ENCODE results near the gene PARD3B.

The PARD3B gene

GRCh38 chr2:205593891-205594290 lies 1048.6 kb downstream of the PARD3B start:
- DNase-seq, result no peak

- no peak for DNase-seq
Observed at GRCh38 chr2:205596581-205596980, 1051.3 kb downstream of the PARD3B start.

- no peak for DNase-seq
Observed at GRCh38 chr2:205605638-205606304, 1060.5 kb downstream of the PARD3B start.

- DNase-seq, result no peak
Observed at GRCh38 chr2:205607146-205607545, 1061.9 kb downstream of the PARD3B start.

- DNase-seq, result no peak
Observed at GRCh38 chr2:205609113-205609512, 1063.8 kb downstream of the PARD3B start.

GRCh38 chr2:205610437-205610836 lies 1065.2 kb downstream of the PARD3B start:
- no peak for DNase-seq

GRCh38 chr2:205612636-205613035 lies 1067.4 kb downstream of the PARD3B start:
- peak; percentile 75 for DNase-seq

- DNase-seq, result no peak
Observed at GRCh38 chr2:205613970-205614559, 1068.8 kb downstream of the PARD3B start.

- DNase-seq, result no peak
Observed at GRCh38 chr2:205614965-205615364, 1069.7 kb downstream of the PARD3B start.

GRCh38 chr2:205617905-205618304 lies 1072.6 kb downstream of the PARD3B start:
- DNase-seq, result no peak

GRCh38 chr2:205619600-205619999 lies 1074.3 kb downstream of the PARD3B start:
- no peak for DNase-seq

GRCh38 chr2:205627085-205627484 lies 1081.8 kb downstream of the PARD3B start:
- no peak for DNase-seq

GRCh38 chr2:205628422-205628821 lies 1083.1 kb downstream of the PARD3B start:
- no peak for DNase-seq

GRCh38 chr2:205629091-205629776 lies 1084.0 kb downstream of the PARD3B start:
- DNase-seq, result no peak

- no peak for DNase-seq
Observed at GRCh38 chr2:205633994-205634393, 1088.7 kb downstream of the PARD3B start.

- no peak for DNase-seq
Observed at GRCh38 chr2:205636549-205637319, 1091.5 kb downstream of the PARD3B start.

- DNase-seq, result no peak
Observed at GRCh38 chr2:205637320-205637602, 1092.0 kb downstream of the PARD3B start.

GRCh38 chr2:205637779-205638503 lies 1092.7 kb downstream of the PARD3B start:
- no peak for DNase-seq

GRCh38 chr2:205640716-205641115 lies 1095.4 kb downstream of the PARD3B start:
- no peak for DNase-seq

GRCh38 chr2:205642599-205643356 lies 1097.5 kb downstream of the PARD3B start:
- no peak for DNase-seq

GRCh38 chr2:205643391-205643885 lies 1098.2 kb downstream of the PARD3B start:
- no peak for DNase-seq

GRCh38 chr2:205644018-205644417 lies 1098.7 kb downstream of the PARD3B start:
- no peak for DNase-seq

All from activated CD8-positive, alpha-beta memory T cell treated with anti-CD3 and anti-CD28 coated beads for 24 hours (primary cell).